CD4-positive, alpha-beta T cell treated with Interferon gamma for 1 hour (primary cell): Measurements from ENCODE around the gene GPATCH11.

Experiments used
- DNase-seq: peaks from one replicate; pipeline ENCODE4 v3.0.0-alpha.2; 2020

GPATCH11 gene

GRCh38 chr2:37083873-37084794, at the start of gene GPATCH11, which contains the start of gene HEATR5B:
TSS of gene GPATCH11 (plus strand) at chr2:37084518. CDS start at chr2:37088382, 3,864 bp downstream.
TSS of gene HEATR5B (minus strand) at chr2:37084372. CDS start at chr2:37083414, 958 bp downstream.
- DNase-seq = peak; percentile 95

- no peak for DNase-seq
These were observed 46.5 kb upstream of the GPATCH11 start for GRCh38 chr2:37037771-37038170.

- DNase-seq = no peak
These were observed 44.7 kb upstream of the GPATCH11 start for GRCh38 chr2:37039580-37039979.

GRCh38 chr2:37052600-37053332, 31.6 kb upstream of the GPATCH11 start:
- DNase-seq = no peak

GRCh38 chr2:37059841-37060240, 24.5 kb upstream of the GPATCH11 start:
- DNase-seq = no peak

GRCh38 chr2:37060446-37060845, 23.9 kb upstream of the GPATCH11 start:
- no peak for DNase-seq

GRCh38 chr2:37061013-37061711, 23.2 kb upstream of the GPATCH11 start:
- DNase-seq = no peak

- no peak for DNase-seq
These were observed 22.5 kb upstream of the GPATCH11 start for GRCh38 chr2:37061776-37062175.

- DNase-seq = no peak
These were observed 15.6 kb upstream of the GPATCH11 start for GRCh38 chr2:37068686-37069085.

GRCh38 chr2:37070931-37071330, 13.4 kb upstream of the GPATCH11 start:
- no peak for DNase-seq

- no peak for DNase-seq
These were observed 4.1 kb upstream of the GPATCH11 start for GRCh38 chr2:37080266-37080665.

GRCh38 chr2:37080689-37081088, 3.6 kb upstream of the GPATCH11 start:
- no peak for DNase-seq

- DNase-seq = no peak
These were observed 479 bp downstream of the GPATCH11 start for GRCh38 chr2:37084797-37085196.

GRCh38 chr2:37085731-37086147, 1.4 kb downstream of the GPATCH11 start:
- no peak for DNase-seq

- no peak for DNase-seq
These were observed 5.7 kb downstream of the GPATCH11 start for GRCh38 chr2:37090019-37090477.

- DNase-seq = no peak
These were observed 7.6 kb downstream of the GPATCH11 start for GRCh38 chr2:37091873-37092272.

- no peak for DNase-seq
These were observed 12.2 kb downstream of the GPATCH11 start for GRCh38 chr2:37096568-37096967.

- no peak for DNase-seq
These were observed 14.2 kb downstream of the GPATCH11 start for GRCh38 chr2:37098416-37099118.

GRCh38 chr2:37100054-37100453, 15.7 kb downstream of the GPATCH11 start:
- DNase-seq = no peak

- DNase-seq = no peak
These were observed 18.3 kb downstream of the GPATCH11 start for GRCh38 chr2:37102588-37102987.

GRCh38 chr2:37104178-37104577, 19.9 kb downstream of the GPATCH11 start:
- no peak for DNase-seq

- DNase-seq = no peak
These were observed 20.8 kb downstream of the GPATCH11 start for GRCh38 chr2:37105150-37105549.
